ENCODE results near the gene DSCAM.
"Not testable (repeated sequence)": the region's sequence is repeated elsewhere in the genome, so short reads cannot be mapped to it uniquely, and the experiment has no call there.

The DSCAM gene

DNA sequence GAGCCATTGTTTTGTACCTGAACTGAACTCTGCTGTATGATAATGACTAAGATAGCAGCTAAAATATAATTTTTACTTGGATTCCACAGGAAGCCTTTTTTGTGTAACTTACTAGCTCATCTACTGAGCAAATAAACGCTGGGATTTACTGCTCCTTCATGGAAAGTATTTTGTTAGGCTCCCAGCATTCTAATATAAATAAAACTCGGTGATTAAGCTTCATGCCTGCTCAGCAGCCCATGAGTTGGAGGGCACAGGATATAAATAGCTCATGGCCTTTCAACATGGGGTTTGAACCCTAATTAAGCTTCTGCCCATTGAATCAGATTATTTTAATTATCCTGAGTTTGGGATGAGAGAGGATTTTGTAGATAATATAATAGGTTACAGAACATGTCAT lies 799.7 kb downstream of the DSCAM start:
- H3K27ac ChIP-seq (ENCODE audit: insufficient read depth, low read length, poor library complexity, severe bottlenecking): no peak overlapping the region
- no peaks in the 10 kb centered on the region for H3K36me3 ChIP-seq (ENCODE audit: control insufficient read depth, insufficient read depth, low read length)
- no peaks in the 10 kb centered on the region for H3K27me3 ChIP-seq (replicated peaks; ENCODE audit: control insufficient read depth, insufficient read depth, low read length, poor library complexity, severe bottlenecking)
- H3K4me3 ChIP-seq (ENCODE audit: insufficient read depth, low read depth, low read length, poor library complexity, severe bottlenecking): no peak overlapping the region
- H3K9me3 ChIP-seq (ENCODE audit: control insufficient read depth, low read length): no peaks in the 10 kb centered on the region
- no peak for DNase-seq
- no peaks in the 10 kb centered on the region for H3K4me1 ChIP-seq (ENCODE audit: control insufficient read depth, insufficient read depth, low read length, poor library complexity, severe bottlenecking)

DNA sequence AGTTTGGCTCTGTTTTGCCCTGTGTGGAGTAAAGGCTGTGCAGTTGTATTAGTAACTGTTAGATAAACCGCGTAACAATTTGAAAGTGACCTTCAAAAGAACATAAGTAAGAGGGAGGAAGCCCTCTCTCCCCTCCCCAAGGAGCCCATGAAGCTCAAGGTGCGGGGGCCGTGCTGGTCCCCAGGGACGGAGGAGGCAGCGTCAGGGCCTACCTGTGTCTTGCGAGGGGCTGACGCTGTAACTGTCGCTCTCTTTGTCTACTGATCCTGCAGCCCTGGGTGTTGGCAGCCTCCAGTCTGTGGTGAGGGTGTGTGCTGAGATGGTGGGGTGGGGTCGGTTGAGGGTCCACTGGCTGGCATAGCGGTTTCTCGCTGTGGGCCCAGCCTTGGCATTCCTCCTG lies 803.1 kb downstream of the DSCAM start:
- Histone ChIP-seq H3K36me3 (ENCODE audit: control insufficient read depth, insufficient read depth, low read length) (no peaks in the 10 kb centered on the region), H3K27me3 (replicated peaks; ENCODE audit: control insufficient read depth, insufficient read depth, low read length, poor library complexity, severe bottlenecking) (no peaks in the 10 kb centered on the region), H3K4me3 (ENCODE audit: insufficient read depth, low read depth, low read length, poor library complexity, severe bottlenecking) (no peak overlapping the region), H3K9me3 (ENCODE audit: control insufficient read depth, low read length) (no peaks in the 10 kb centered on the region), H3K4me1 (ENCODE audit: control insufficient read depth, insufficient read depth, low read length, poor library complexity, severe bottlenecking) (no peaks in the 10 kb centered on the region), H3K27ac (ENCODE audit: insufficient read depth, low read length, poor library complexity, severe bottlenecking) (no peak overlapping the region)
- DNase-seq: no peak

DNA sequence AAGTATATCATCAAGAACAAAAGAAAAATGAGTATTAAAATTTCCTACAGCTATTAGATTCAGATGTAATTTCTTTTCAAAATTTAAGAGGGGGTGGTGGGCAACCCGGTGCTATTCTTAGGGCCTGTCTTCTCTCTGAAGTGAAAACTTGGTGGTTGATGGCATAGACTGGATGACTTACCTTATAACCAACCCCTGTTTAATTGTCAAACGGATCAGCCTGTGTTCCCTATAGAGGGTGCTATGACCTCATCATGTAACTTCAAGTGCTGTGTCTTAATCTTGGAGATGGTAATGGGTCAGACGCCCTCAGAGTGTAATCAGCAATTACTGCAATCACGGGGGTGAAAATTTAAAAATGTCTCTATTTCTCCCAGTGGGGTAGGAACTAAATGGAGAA lies 803.5 kb downstream of the DSCAM start:
- no peaks in the 10 kb centered on the region for H3K9me3 ChIP-seq (ENCODE audit: control insufficient read depth, low read length)
- H3K4me3 ChIP-seq (ENCODE audit: insufficient read depth, low read depth, low read length, poor library complexity, severe bottlenecking): no peak overlapping the region
- no peak for DNase-seq
- H3K36me3 ChIP-seq (ENCODE audit: control insufficient read depth, insufficient read depth, low read length): no peaks in the 10 kb centered on the region
- no peak overlapping the region for H3K27ac ChIP-seq (ENCODE audit: insufficient read depth, low read length, poor library complexity, severe bottlenecking)
- no peaks in the 10 kb centered on the region for H3K27me3 ChIP-seq (replicated peaks; ENCODE audit: control insufficient read depth, insufficient read depth, low read length, poor library complexity, severe bottlenecking)
- H3K4me1 ChIP-seq (ENCODE audit: control insufficient read depth, insufficient read depth, low read length, poor library complexity, severe bottlenecking): no peaks in the 10 kb centered on the region

DNA sequence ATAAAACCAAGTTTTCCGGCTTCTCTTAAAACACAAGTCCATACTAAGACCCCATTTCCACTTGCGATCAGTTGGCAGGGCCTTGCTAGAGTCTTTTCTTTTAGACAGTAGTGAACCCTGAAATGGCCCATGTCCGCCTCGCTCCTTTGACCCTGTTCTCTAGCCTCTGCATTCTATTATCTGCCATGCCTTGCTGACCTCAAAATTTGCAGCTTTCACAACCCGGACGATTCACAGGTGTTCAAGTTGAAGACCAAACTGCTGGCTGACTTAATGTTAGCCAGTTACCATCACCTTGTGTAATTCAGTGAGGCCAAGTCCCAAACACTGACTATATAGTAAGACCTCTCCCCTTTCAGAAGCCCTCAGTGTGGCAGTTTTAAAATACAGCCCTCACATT lies 805.5 kb downstream of the DSCAM start:
- Histone ChIP-seq H3K4me1 (ENCODE audit: control insufficient read depth, insufficient read depth, low read length, poor library complexity, severe bottlenecking) (no peaks in the 10 kb centered on the region), H3K4me3 (ENCODE audit: insufficient read depth, low read depth, low read length, poor library complexity, severe bottlenecking) (no peak overlapping the region), H3K27me3 (replicated peaks; ENCODE audit: control insufficient read depth, insufficient read depth, low read length, poor library complexity, severe bottlenecking) (no peaks in the 10 kb centered on the region), H3K9me3 (ENCODE audit: control insufficient read depth, low read length) (no peaks in the 10 kb centered on the region), H3K27ac (ENCODE audit: insufficient read depth, low read length, poor library complexity, severe bottlenecking) (no peak overlapping the region), H3K36me3 (ENCODE audit: control insufficient read depth, insufficient read depth, low read length) (no peaks in the 10 kb centered on the region)
- DNase-seq: no peak

DNA sequence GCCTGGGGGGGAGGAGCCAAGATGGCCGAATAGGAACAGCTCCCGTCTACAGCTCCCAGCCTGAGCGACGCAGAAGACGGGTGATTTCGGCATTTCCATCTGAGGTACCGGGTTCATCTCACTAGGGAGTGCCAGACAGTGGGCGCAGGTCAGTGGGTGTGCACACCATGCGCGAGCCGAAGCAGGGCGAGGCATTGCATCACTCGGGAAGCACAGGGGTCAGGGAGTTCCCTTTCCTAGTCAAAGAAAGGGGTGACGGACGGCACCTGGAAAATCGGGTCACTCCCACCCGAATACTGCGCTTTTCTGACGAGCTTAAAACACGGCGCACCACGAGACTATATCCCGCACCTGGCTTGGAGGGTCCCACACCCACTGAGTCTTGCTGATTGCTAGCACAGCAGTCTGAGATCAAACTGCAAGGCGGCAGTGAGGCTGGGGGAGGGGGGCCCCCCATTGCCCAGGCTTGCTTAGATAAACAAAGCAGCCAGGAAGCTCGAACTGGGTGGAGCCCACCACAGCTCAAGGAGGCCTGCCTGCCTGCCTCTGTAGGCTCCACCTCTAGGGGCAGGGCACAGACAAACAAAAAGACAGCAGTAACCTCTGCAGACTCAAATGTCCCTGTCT lies 813.7 kb downstream of the DSCAM start:
- not testable (repeated sequence) for H3K36me3 ChIP-seq (ENCODE audit: control insufficient read depth, insufficient read depth, low read length); H3K4me1 ChIP-seq (ENCODE audit: control insufficient read depth, insufficient read depth, low read length, poor library complexity, severe bottlenecking); H3K9me3 ChIP-seq (ENCODE audit: control insufficient read depth, low read length); H3K27me3 ChIP-seq (replicated peaks; ENCODE audit: control insufficient read depth, insufficient read depth, low read length, poor library complexity, severe bottlenecking); DNase-seq; H3K27ac ChIP-seq (ENCODE audit: insufficient read depth, low read length, poor library complexity, severe bottlenecking); H3K4me3 ChIP-seq (ENCODE audit: insufficient read depth, low read depth, low read length, poor library complexity, severe bottlenecking)

DNA sequence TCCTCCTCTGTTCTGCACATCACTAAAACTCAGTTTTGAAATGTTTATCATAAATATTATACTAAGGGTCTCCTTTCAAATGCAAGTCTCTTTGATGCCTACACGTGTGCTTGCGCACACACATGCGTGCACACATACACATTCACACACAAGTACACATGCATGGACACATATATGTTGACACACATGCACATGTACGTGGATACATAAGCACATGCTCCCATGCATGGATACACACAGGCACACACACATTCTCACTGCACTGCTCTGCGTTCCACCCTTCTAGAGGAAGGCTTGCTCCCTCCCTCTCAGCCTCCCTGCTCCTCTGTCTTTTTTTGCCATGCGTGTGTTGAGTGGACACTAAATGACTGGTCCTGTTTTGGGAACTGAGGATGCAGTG lies 817.1 kb downstream of the DSCAM start:
- H3K4me1 ChIP-seq (ENCODE audit: control insufficient read depth, insufficient read depth, low read length, poor library complexity, severe bottlenecking): no peaks in the 10 kb centered on the region
- no peak for DNase-seq
- H3K27ac ChIP-seq (ENCODE audit: insufficient read depth, low read length, poor library complexity, severe bottlenecking): no peak overlapping the region
- H3K36me3 ChIP-seq (ENCODE audit: control insufficient read depth, insufficient read depth, low read length): no peaks in the 10 kb centered on the region
- H3K27me3 ChIP-seq (replicated peaks; ENCODE audit: control insufficient read depth, insufficient read depth, low read length, poor library complexity, severe bottlenecking): no peaks in the 10 kb centered on the region
- H3K9me3 ChIP-seq (ENCODE audit: control insufficient read depth, low read length): no peaks in the 10 kb centered on the region
- no peak overlapping the region for H3K4me3 ChIP-seq (ENCODE audit: insufficient read depth, low read depth, low read length, poor library complexity, severe bottlenecking)

DNA sequence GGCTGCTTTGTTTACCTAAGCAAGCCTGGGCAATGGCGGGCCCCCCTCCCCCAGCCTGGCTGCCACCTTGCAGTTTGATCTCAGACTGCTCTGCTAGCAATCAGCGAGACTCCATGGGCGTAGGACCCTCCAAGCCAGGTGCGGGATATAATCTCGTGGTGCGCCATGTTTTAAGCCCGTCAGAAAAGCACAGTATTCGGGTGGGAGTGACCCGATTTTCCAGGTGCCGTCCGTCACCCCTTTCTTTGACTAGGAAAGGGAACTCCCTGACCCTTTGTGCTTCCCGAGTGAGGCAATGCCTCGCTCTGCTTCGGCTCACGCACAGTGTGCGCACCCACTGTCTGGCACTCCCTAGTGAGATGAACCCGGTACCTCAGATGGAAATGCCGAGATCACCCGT lies 818.6 kb downstream of the DSCAM start:
- not testable (repeated sequence) for H3K9me3 ChIP-seq (ENCODE audit: control insufficient read depth, low read length); H3K36me3 ChIP-seq (ENCODE audit: control insufficient read depth, insufficient read depth, low read length)

DNA sequence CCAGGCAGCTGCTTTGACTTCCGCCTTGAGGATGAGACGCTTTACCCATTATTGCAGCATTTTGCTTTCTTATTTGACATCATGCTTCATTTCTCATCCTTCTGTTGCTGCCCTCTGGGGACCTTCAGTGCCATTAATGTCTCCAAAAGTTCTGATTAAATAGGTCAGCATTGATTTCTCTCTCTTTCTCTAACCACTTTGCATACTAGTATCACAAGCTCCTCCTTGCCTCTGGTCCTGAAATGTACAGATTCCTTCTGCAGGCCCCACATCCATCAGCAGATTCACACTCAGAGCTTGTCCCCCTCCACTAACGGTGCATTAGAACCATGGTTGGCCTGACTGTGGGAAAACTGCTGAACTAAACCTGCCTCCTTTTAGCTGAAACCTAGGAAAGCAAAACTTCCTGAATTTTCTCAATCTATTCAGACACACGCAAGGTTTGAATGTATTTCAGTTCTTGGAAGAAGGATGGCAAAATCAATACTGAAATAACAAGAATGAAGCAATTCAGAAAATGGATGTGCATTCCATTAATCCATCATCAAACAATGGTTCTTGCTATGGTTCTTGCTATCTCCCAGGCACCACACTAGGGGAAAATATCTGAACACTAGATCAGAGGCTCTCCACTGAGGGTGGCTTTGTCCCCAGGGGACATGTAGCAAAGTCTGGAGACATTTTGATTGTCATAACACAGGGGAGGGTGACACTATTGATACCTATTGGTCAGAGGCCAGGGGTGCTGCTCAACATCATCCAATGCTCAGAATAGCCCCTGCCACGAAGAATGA lies 825.2 kb downstream of the DSCAM start:
- no peaks in the 10 kb centered on the region for H3K36me3 ChIP-seq (ENCODE audit: control insufficient read depth, insufficient read depth, low read length)
- no peak for DNase-seq
- no peaks in the 10 kb centered on the region for H3K4me1 ChIP-seq (ENCODE audit: control insufficient read depth, insufficient read depth, low read length, poor library complexity, severe bottlenecking)
- no peak overlapping the region for H3K27ac ChIP-seq (ENCODE audit: insufficient read depth, low read length, poor library complexity, severe bottlenecking)
- H3K27me3 ChIP-seq (replicated peaks; ENCODE audit: control insufficient read depth, insufficient read depth, low read length, poor library complexity, severe bottlenecking): no peaks in the 10 kb centered on the region
- H3K4me3 ChIP-seq (ENCODE audit: insufficient read depth, low read depth, low read length, poor library complexity, severe bottlenecking): no peak overlapping the region
- H3K9me3 ChIP-seq (ENCODE audit: control insufficient read depth, low read length): no peaks in the 10 kb centered on the region

More for the DNA sequence above, 818.6 kb downstream of the DSCAM start:
- not testable (repeated sequence) for H3K4me1 ChIP-seq (ENCODE audit: control insufficient read depth, insufficient read depth, low read length, poor library complexity, severe bottlenecking); H3K27ac ChIP-seq (ENCODE audit: insufficient read depth, low read length, poor library complexity, severe bottlenecking); DNase-seq; H3K4me3 ChIP-seq (ENCODE audit: insufficient read depth, low read depth, low read length, poor library complexity, severe bottlenecking); H3K27me3 ChIP-seq (replicated peaks; ENCODE audit: control insufficient read depth, insufficient read depth, low read length, poor library complexity, severe bottlenecking)

DNA sequence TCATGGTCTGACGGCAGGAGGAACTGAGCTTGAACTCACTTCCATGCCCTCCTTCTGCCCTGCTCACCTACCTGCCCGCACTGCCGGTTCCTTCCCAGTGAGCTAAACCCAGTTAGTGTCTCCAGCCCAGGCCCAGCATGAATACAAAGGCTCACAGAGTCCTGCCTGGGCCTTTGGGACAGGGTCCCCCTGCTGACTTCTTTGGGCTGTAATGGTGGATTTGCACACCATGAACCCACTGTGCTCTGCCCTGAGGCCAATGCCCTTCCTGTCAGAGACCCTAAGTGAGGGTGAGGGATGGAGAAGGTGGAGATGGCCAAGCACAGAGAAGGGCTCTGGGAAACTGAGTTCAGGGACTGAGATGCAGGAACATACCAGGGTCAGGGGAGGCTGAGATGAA lies 826.3 kb downstream of the DSCAM start:
- Histone ChIP-seq H3K4me1 (ENCODE audit: control insufficient read depth, insufficient read depth, low read length, poor library complexity, severe bottlenecking) (no peaks in the 10 kb centered on the region), H3K4me3 (ENCODE audit: insufficient read depth, low read depth, low read length, poor library complexity, severe bottlenecking) (no peak overlapping the region), H3K36me3 (ENCODE audit: control insufficient read depth, insufficient read depth, low read length) (no peaks in the 10 kb centered on the region), H3K27ac (ENCODE audit: insufficient read depth, low read length, poor library complexity, severe bottlenecking) (no peak overlapping the region), H3K27me3 (replicated peaks; ENCODE audit: control insufficient read depth, insufficient read depth, low read length, poor library complexity, severe bottlenecking) (no peaks in the 10 kb centered on the region), H3K9me3 (ENCODE audit: control insufficient read depth, low read length) (no peaks in the 10 kb centered on the region)
- DNase-seq: no peak

DNA sequence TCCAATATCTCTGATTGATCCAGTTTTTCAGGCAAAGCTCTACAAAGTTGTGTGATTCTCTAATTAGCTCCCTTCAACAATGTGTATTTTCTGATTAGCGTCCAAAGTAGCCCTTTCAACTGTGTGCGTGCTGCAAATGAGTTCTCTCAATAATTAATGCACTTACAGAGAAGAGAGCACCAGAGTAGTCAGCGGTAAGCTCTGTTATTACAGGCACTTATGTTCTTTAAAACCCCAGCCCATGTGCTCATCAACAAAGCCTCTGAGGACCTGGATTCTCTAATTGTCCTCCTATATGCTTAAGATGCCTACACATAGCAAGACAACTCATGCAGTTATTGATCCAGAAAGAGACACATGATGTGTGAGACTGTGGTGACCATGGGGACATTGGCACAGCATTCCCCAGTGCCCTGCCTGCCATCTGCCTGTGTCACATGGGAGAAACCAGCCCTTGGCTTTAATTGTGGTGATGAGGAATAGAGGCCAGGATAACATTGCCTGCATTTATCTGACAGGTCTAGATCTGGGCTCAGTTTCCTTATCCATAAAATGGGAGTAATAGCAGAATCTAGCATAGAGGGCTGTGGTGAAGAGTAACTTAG lies 828.0 kb downstream of the DSCAM start:
- Histone ChIP-seq H3K9me3 (ENCODE audit: control insufficient read depth, low read length) (no peaks in the 10 kb centered on the region), H3K36me3 (ENCODE audit: control insufficient read depth, insufficient read depth, low read length) (no peaks in the 10 kb centered on the region), H3K27me3 (replicated peaks; ENCODE audit: control insufficient read depth, insufficient read depth, low read length, poor library complexity, severe bottlenecking) (no peaks in the 10 kb centered on the region), H3K4me3 (ENCODE audit: insufficient read depth, low read depth, low read length, poor library complexity, severe bottlenecking) (no peak overlapping the region), H3K4me1 (ENCODE audit: control insufficient read depth, insufficient read depth, low read length, poor library complexity, severe bottlenecking) (no peaks in the 10 kb centered on the region), H3K27ac (ENCODE audit: insufficient read depth, low read length, poor library complexity, severe bottlenecking) (no peak overlapping the region)
- DNase-seq: no peak

All from effector memory CD4-positive, alpha-beta T cell (primary cell).